ENCODE data around the gene DARS1. TPM values are rescaled to one million over a fixed set of nuclear protein-coding genes. Genes with fewer than 3 reads are reported as not detected.

The DARS1 gene
- polyA plus RNA-seq, 1 experiment = 44.0 TPM

DNA sequence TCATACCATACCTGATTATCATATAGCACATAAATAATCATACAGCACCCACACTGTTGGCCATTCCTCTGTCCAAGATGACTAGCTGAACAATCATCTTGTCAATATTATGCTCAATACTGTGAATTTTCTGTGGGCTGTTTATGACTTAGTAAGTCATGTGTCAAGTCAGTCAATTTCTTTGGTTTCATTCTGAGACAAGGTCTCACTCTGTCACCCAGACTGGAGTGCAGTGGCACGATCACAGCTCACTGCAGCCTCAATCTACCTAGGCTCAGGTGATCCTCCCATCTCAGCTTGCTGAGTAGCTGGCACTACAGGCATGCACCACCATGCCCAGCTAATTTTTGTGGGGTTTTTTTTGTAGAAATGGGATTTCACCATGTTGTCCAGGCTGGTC lies 114.9 kb downstream of the DARS1 start:
- Histone ChIP-seq H3K4me3 (ENCODE audit: low read depth, low read length) (no peak overlapping the region), H3K36me3 (ENCODE audit: control insufficient read depth, insufficient read depth, low read length) (peaks cover 3% of the 10 kb centered on the region; the same call in 1 of the 2 replicates), H3K27me3 (ENCODE audit: control insufficient read depth, insufficient read depth, low read length) (no peaks in the 10 kb centered on the region)
- DNase-seq (ENCODE audit: low read depth) = no peak
- TF ChIP-seq, protein P1, sequence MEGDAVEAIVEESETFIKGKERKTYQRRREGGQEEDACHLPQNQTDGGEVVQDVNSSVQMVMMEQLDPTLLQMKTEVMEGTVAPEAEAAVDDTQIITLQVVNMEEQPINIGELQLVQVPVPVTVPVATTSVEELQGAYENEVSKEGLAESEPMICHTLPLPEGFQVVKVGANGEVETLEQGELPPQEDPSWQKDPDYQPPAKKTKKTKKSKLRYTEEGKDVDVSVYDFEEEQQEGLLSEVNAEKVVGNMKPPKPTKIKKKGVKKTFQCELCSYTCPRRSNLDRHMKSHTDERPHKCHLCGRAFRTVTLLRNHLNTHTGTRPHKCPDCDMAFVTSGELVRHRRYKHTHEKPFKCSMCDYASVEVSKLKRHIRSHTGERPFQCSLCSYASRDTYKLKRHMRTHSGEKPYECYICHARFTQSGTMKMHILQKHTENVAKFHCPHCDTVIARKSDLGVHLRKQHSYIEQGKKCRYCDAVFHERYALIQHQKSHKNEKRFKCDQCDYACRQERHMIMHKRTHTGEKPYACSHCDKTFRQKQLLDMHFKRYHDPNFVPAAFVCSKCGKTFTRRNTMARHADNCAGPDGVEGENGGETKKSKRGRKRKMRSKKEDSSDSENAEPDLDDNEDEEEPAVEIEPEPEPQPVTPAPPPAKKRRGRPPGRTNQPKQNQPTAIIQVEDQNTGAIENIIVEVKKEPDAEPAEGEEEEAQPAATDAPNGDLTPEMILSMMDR (IDR thresholded peaks at IDR 0.05; ENCODE audit: insufficient read depth, low read depth, low read length) = no peak
- ChIA-PET POLR2A (no interaction called here), CTCF (interaction anchor here (1.2 kb wide), 1 partner anchor 13 kb away, joined by 4 read pairs; no protein-coding TSS in a partner anchor)

DNA sequence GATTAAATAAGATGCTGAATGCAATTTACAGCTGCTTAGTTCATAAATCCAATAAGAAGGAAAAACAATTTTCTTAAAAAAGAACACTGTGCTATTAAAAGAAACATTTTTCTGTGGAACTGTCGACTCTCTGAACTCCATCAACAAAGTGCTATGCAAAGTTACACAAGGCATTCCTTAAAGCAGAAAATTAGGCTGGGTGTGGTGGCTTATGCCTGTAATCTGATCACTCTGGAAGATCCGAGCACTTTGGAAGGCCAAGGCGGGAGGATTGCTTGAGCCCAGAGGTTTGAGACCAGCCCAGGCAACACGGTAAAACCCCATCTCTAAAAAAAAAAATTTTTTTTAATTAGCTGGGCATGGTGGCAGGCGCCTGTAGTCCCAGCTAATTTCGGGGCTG lies 122.2 kb downstream of the DARS1 start:
- no peak for DNase-seq (ENCODE audit: low read depth)
- ChIA-PET CTCF (interaction anchor here (3.3 kb wide), 1 partner anchor 12 kb away, joined by 13 read pairs; the partner anchor contains the start of gene MCM6), POLR2A (no interaction called here)
- Histone ChIP-seq H3K36me3 (ENCODE audit: control insufficient read depth, insufficient read depth, low read length) (peaks cover 3% of the 10 kb centered on the region; the same call in 1 of the 2 replicates), H3K4me3 (ENCODE audit: low read depth, low read length) (no peak overlapping the region), H3K27me3 (ENCODE audit: control insufficient read depth, insufficient read depth, low read length) (no peaks in the 10 kb centered on the region)
- TF ChIP-seq, protein P1 (IDR thresholded peaks at IDR 0.05; ENCODE audit: insufficient read depth, low read depth, low read length) = no peak

DNA sequence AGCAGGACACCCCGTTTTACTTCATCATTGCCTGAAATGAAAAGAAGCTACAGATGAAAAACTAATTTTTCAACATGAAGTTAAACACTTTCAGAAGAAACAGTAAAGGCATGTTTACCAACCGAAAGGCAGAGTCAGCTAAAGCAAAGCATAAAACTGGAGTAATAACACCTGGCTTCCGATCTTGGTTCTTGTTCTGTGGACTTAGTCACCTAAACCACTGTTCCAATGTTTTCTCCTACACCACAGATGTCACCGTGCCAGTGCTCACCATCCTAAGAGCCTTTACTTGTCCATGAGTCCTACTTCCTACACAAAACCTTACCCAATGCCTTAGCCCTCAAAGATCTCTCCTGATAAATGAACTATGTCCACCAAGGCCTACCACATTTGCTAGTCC lies 122.7 kb downstream of the DARS1 start:
- TF ChIP-seq, protein P1 (IDR thresholded peaks at IDR 0.05; ENCODE audit: insufficient read depth, low read depth, low read length) = no peak
- Histone ChIP-seq H3K36me3 (ENCODE audit: control insufficient read depth, insufficient read depth, low read length) (peaks cover 4% of the 10 kb centered on the region), H3K4me3 (ENCODE audit: low read depth, low read length) (no peak overlapping the region), H3K27me3 (ENCODE audit: control insufficient read depth, insufficient read depth, low read length) (no peaks in the 10 kb centered on the region)
- DNase-seq (ENCODE audit: low read depth) = no peak
- ChIA-PET CTCF (no interaction called here), POLR2A (no interaction called here)

Other genes starting within 250 kb of the DARS1 start
- 51.1 and 75.6 TPM in 2 replicates for gene UBXN4, start 243.8 kb downstream of the DARS1 start, polyA plus RNA-seq (2011; rRNA removed)
- not detected in 2 replicates for gene LCT, start 148.4 kb downstream of the DARS1 start, polyA plus RNA-seq (2011; rRNA removed)
- gene MCM6, start 109.2 kb downstream of the DARS1 start, polyA plus RNA-seq (2011; rRNA removed) = 15.7 and 23.3 TPM in 2 replicates
- 0.05 TPM in 1 of 2 replicates, not detected in the other for gene CXCR4, start 132.5 kb upstream of the DARS1 start, polyA plus RNA-seq (2011; rRNA removed)